ENCODE data around the gene ZNF638. TPM values are rescaled to one million over a fixed set of nuclear protein-coding genes. Genes with fewer than 3 reads are reported as not detected.

The ZNF638 gene
- total RNA-seq, 1 experiment from 2014 or later = 109 TPM

DNA sequence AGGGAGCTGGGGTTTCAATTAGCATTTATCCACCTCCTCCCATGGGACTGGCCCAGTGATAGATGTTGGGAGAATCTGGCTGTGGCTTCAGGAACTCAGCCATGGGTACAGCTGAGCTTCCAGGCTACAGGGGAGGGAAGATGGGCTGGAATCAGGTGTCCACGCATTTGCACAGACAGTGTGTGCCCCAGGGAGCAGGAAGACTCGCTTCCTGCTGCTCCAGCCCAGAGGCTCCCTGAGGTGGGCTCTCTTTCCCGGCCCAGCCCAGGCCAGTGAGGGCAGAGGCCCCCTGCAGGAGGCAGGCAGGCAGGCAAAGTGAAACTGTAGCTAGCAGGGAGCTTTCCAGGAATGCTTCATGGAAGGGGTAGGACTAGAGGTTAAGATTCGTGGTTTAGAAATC lies 150.5 kb downstream of the ZNF638 start:
- DNase-seq (ENCODE audit: low spot score) (peak; percentile 42), ATAC-seq (peak; percentile 77)
- peaks cover 2% of the 10 kb centered on the region; the same call in 1 of the 2 replicates for H3K27me3 Mint-ChIP-seq (ENCODE audit: low read depth)
- ChIA-PET POLR2A (no interaction called here), CTCF (interaction anchor here (0.6 to 3.5 kb wide), 19 partner anchors 9 to 385 kb away, joined by 3 to 32 read pairs (median 4); partner anchors contain the start of genes DYSF and PAIP2B)
- TF ChIP-seq ZNF423 (CRISPR knock-in tag; IDR thresholded peaks at IDR 0.05) (peak; percentile 83), ZNF263 (CRISPR knock-in tag; IDR thresholded peaks at IDR 0.05; ENCODE audit: low read depth) (no peak)
- TF ChIP-seq, protein P1, sequence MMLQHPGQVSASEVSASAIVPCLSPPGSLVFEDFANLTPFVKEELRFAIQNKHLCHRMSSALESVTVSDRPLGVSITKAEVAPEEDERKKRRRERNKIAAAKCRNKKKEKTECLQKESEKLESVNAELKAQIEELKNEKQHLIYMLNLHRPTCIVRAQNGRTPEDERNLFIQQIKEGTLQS (CRISPR knock-in tag; conservative IDR thresholded peaks at IDR 0.05) = no peak
- peaks cover 5% of the 10 kb centered on the region for H3K9me3 Mint-ChIP-seq
- H3K27ac Mint-ChIP-seq = no peak overlapping the region
- no peak overlapping the region for H3K4me3 Mint-ChIP-seq
- H3K4me1 Mint-ChIP-seq = peaks cover 26% of the 10 kb centered on the region
- peaks cover 4% of the 10 kb centered on the region; the same call in 1 of the 2 replicates for H3K36me3 Mint-ChIP-seq

DNA sequence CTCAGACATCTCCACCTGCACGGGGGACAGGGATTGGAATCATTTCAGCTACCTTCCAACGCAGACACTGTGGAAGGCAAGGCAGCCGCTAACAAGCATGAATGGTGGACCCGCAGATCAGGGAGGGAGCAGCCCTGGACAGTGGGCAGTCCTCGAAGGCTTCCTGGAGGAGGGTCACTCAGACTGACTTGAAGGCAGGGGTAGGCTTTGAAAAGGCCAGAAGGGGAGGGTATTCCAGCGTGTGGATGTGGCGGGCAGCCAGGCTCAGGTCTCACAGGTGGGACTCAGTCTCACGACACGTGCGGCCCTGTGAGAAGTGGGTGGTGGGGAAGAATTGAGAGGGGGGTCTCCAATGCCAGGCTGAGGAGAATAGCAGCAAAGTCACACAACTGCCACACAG lies 151.7 kb downstream of the ZNF638 start:
- no peaks in the 10 kb centered on the region for H3K9me3 Mint-ChIP-seq
- H3K4me1 Mint-ChIP-seq = peaks cover 21% of the 10 kb centered on the region
- no peak for DNase-seq (ENCODE audit: low spot score)
- H3K27ac Mint-ChIP-seq = no peak overlapping the region
- no peak overlapping the region for H3K4me3 Mint-ChIP-seq
- H3K27me3 Mint-ChIP-seq (ENCODE audit: low read depth) = peaks cover 2% of the 10 kb centered on the region; the same call in 1 of the 2 replicates
- ChIA-PET POLR2A (no interaction called here), CTCF (interaction anchor here (1.0 to 3.5 kb wide), 6 partner anchors 16 to 328 kb away, joined by 4 to 32 read pairs (median 8); no protein-coding TSS in a partner anchor)
- TF ChIP-seq SOX15 (CRISPR knock-in tag; IDR thresholded peaks at IDR 0.05) = no peak
- TF ChIP-seq, protein P2, sequence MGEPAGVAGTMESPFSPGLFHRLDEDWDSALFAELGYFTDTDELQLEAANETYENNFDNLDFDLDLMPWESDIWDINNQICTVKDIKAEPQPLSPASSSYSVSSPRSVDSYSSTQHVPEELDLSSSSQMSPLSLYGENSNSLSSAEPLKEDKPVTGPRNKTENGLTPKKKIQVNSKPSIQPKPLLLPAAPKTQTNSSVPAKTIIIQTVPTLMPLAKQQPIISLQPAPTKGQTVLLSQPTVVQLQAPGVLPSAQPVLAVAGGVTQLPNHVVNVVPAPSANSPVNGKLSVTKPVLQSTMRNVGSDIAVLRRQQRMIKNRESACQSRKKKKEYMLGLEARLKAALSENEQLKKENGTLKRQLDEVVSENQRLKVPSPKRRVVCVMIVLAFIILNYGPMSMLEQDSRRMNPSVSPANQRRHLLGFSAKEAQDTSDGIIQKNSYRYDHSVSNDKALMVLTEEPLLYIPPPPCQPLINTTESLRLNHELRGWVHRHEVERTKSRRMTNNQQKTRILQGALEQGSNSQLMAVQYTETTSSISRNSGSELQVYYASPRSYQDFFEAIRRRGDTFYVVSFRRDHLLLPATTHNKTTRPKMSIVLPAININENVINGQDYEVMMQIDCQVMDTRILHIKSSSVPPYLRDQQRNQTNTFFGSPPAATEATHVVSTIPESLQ (CRISPR knock-in tag; IDR thresholded peaks at IDR 0.05) = no peak
- TF ChIP-seq TEAD1 (CRISPR knock-in tag; IDR thresholded peaks at IDR 0.05) = no peak
- no peak for TF ChIP-seq SMAD3 (CRISPR knock-in tag; IDR thresholded peaks at IDR 0.05; ENCODE audit: borderline replicate concordance)
- TF ChIP-seq PRRX2 (CRISPR knock-in tag; IDR thresholded peaks at IDR 0.05) = no peak
- TF ChIP-seq FOXP1 (CRISPR knock-in tag; IDR thresholded peaks at IDR 0.05; ENCODE audit: borderline replicate concordance) = no peak
- TF ChIP-seq, protein P3, sequence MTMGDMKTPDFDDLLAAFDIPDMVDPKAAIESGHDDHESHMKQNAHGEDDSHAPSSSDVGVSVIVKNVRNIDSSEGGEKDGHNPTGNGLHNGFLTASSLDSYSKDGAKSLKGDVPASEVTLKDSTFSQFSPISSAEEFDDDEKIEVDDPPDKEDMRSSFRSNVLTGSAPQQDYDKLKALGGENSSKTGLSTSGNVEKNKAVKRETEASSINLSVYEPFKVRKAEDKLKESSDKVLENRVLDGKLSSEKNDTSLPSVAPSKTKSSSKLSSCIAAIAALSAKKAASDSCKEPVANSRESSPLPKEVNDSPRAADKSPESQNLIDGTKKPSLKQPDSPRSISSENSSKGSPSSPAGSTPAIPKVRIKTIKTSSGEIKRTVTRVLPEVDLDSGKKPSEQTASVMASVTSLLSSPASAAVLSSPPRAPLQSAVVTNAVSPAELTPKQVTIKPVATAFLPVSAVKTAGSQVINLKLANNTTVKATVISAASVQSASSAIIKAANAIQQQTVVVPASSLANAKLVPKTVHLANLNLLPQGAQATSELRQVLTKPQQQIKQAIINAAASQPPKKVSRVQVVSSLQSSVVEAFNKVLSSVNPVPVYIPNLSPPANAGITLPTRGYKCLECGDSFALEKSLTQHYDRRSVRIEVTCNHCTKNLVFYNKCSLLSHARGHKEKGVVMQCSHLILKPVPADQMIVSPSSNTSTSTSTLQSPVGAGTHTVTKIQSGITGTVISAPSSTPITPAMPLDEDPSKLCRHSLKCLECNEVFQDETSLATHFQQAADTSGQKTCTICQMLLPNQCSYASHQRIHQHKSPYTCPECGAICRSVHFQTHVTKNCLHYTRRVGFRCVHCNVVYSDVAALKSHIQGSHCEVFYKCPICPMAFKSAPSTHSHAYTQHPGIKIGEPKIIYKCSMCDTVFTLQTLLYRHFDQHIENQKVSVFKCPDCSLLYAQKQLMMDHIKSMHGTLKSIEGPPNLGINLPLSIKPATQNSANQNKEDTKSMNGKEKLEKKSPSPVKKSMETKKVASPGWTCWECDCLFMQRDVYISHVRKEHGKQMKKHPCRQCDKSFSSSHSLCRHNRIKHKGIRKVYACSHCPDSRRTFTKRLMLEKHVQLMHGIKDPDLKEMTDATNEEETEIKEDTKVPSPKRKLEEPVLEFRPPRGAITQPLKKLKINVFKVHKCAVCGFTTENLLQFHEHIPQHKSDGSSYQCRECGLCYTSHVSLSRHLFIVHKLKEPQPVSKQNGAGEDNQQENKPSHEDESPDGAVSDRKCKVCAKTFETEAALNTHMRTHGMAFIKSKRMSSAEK (CRISPR knock-in tag; IDR thresholded peaks at IDR 0.05; ENCODE audit: borderline replicate concordance) = no peak
- TF ChIP-seq, protein P4, sequence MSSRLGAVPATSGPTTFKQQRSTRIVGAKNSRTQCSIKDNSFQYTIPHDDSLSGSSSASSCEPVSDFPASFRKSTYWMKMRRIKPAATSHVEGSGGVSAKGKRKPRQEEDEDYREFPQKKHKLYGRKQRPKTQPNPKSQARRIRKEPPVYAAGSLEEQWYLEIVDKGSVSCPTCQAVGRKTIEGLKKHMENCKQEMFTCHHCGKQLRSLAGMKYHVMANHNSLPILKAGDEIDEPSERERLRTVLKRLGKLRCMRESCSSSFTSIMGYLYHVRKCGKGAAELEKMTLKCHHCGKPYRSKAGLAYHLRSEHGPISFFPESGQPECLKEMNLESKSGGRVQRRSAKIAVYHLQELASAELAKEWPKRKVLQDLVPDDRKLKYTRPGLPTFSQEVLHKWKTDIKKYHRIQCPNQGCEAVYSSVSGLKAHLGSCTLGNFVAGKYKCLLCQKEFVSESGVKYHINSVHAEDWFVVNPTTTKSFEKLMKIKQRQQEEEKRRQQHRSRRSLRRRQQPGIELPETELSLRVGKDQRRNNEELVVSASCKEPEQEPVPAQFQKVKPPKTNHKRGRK (CRISPR knock-in tag; IDR thresholded peaks at IDR 0.05; ENCODE audit: borderline replicate concordance) = no peak
- TF ChIP-seq NFE2L1 (CRISPR knock-in tag; IDR thresholded peaks at IDR 0.05) = no peak
- TF ChIP-seq, protein P5, sequence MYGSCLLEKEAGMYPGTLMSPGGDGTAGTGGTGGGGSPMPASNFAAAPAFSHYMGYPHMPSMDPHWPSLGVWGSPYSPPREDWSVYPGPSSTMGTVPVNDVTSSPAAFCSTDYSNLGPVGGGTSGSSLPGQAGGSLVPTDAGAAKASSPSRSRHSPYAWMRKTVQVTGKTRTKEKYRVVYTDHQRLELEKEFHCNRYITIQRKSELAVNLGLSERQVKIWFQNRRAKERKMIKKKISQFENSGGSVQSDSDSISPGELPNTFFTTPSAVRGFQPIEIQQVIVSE (CRISPR knock-in tag; IDR thresholded peaks at IDR 0.05; ENCODE audit: borderline replicate concordance) = no peak
- no peak for TF ChIP-seq ELF4 (CRISPR knock-in tag; IDR thresholded peaks at IDR 0.05; ENCODE audit: low read depth)
- no peak for TF ChIP-seq ETV6 (CRISPR knock-in tag; IDR thresholded peaks at IDR 0.05)
- TF ChIP-seq, protein P6, sequence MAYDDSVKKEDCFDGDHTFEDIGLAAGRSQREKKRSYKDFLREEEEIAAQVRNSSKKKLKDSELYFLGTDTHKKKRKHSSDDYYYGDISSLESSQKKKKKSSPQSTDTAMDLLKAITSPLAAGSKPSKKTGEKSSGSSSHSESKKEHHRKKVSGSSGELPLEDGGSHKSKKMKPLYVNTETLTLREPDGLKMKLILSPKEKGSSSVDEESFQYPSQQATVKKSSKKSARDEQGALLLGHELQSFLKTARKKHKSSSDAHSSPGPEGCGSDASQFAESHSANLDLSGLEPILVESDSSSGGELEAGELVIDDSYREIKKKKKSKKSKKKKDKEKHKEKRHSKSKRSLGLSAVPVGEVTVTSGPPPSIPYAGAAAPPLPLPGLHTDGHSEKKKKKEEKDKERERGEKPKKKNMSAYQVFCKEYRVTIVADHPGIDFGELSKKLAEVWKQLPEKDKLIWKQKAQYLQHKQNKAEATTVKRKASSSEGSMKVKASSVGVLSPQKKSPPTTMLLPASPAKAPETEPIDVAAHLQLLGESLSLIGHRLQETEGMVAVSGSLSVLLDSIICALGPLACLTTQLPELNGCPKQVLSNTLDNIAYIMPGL (CRISPR knock-in tag; IDR thresholded peaks at IDR 0.05) = no peak
- no peak for ATAC-seq
- H3K36me3 Mint-ChIP-seq = no peaks in the 10 kb centered on the region
